NCI-H1092 treated with DMSO at 0.1 percent for 48 hours (cell line): ENCODE results near the gene CARS2.
"Not testable (repeated sequence)": the region's sequence is repeated elsewhere in the genome, so short reads cannot be mapped to it uniquely, and the experiment has no call there.

Experiments
- DNase-seq: peaks from one replicate; lab custom pipeline; 2025; lab: John Stamatoyannopoulos, UW

CARS2 gene, protein sequence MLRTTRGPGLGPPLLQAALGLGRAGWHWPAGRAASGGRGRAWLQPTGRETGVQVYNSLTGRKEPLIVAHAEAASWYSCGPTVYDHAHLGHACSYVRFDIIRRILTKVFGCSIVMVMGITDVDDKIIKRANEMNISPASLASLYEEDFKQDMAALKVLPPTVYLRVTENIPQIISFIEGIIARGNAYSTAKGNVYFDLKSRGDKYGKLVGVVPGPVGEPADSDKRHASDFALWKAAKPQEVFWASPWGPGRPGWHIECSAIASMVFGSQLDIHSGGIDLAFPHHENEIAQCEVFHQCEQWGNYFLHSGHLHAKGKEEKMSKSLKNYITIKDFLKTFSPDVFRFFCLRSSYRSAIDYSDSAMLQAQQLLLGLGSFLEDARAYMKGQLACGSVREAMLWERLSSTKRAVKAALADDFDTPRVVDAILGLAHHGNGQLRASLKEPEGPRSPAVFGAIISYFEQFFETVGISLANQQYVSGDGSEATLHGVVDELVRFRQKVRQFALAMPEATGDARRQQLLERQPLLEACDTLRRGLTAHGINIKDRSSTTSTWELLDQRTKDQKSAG

DNA sequence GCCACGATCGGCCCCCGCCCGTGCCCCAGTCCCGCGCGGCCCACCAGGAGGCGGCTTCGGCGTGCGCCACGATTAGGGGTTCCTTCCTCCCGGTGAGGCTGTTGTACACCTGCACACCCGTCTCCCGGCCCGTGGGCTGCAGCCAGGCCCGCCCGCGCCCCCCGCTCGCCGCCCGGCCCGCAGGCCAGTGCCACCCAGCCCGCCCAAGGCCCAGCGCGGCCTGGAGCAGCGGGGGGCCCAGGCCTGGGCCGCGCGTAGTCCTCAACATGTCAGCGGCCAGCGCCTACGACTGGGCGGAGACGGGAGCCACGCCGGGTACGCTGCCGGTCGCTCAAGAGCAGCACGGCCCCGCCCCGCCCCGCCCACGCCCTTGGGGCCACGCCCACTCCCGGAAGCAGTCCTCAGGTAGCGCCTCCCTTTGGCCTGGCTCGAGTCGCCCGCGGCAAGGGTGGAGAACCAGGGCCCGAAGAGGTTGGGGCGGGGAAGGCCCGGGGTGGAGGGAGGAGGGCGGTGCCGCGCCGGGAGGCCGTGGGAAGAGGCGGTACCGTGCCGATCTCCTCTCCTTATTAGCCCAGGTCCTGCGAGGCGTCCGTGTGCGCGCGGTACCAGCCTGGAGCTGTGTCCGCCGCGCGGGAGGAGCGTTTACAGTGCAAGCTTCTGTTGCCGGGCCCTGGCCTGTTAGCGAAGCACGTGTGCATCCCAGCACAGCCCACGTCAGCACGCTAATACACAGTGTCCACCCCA is at the start of gene CARS2:
Gene CARS2, minus strand, starts transcription at position 291 of the 744 bp plus-strand sequence. Its CDS starts 23 bp downstream, at position 268.
- DNase-seq, result peak; percentile 98

DNA sequence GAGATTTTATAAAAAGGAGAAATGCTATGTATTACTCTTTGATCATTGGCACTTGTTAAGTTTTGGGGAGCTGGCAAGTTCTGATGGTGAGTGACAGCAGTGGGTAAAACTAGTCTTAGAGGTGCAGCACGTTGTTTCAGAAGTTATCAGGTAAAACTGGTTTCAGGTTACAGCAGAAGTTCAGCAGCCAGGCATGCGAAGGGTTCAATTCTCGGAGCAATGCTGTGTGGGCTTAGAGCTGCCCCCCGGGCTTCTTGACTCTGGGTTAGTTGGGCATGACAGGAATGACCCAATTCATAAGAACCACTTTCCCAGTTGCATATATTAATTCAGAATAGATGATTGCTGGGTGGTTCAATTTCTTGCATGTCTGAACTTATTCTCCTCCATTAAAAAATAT is 42.4 kb upstream of the CARS2 start:
- DNase-seq, result no peak

DNA sequence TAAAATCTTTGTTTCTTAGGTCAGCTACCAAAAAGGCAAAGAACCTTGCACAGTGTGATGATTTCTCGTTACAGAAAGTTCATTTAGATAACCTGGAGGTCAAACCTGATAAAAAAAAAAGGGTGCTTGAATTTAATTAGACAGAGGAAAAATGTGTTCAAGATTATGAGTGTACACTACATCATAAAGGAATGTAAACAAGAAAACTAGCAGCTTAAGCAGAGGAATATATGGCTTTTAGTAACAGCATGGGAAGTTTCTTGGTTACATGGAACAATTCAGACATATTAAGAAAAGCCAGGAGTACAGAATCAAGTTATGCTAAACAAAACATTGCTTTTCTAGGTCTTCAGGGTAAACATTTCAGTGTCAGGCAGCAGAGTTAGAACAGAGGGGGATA is 40.5 kb upstream of the CARS2 start:
- DNase-seq, result no peak

DNA sequence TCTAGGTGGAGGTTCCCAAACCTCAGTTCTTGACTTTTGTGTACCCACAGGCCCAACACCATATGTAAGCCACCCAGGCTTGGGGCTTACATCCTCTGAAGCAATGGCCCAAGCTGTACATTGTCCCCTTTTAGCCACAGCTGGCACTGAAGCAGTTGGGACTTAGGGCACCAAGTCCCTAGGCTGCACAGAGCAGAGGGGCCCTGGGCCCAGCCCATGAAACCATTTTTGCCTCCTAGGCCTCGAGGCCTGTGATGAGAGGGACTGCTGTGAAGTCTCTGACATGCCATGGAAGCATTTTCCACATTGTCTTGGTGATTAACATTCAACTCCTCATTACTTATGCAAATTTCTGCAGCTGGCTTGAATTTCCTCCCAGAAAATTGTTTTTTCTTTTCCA is 37.8 kb upstream of the CARS2 start:
- no peak for DNase-seq

DNA sequence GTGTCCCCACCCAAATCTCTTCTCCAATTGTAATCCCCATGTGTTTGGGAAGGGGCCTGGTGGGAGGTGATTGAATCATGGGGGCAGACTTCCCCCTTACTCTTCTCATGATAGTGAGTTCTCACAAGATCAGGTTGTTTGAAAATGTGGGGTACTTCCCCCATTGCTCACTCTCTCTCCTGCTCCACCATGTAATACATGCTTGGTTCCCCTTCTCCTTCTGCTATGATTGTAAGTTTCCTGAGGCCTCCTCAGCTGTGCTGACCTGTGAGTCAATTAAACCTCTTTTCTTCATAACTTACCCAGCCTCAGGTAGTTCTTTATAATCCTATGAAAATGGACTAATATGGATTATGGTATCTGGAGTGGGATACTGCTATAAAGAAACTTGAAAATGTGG is 31.6 kb upstream of the CARS2 start:
- DNase-seq, result no peak

DNA sequence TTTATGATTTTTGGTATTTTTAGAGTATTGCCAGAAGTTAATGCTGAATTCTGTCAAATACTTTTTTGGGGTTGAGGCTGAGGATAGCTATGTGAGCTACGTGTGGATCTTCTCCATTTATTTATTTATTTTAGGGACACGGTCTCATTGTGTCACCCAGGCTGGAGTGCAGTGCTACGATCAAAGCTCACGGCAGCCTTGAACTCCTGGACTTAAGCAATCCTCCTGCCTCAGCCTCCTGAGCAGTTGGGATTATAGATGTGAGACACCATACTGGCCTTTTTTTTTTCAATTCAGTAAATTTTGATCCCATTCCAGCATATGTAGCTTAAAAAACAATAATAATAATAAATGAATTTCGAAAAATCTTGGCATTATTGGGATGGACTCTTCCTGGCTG is 28.6 kb upstream of the CARS2 start:
- no peak for DNase-seq

DNA sequence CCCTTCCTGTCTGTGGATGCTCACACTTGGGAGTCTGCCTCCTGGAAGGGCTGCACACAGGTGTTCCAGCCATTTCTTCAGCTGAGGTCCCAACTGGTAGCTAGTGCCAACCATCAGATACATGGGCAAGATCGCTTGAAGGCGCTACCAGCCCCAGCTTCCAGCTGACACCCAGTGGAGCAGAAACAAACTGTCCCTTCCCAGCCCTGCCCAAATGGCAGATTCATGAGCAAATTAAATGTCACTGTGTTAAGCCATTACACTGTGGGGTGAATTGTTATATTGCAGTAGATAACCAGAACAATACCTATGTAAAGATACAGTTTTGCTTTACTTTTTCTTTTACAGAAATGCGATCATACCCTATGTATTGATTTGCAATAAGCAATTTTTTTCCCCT is 25.2 kb upstream of the CARS2 start:
- no peak for DNase-seq

DNA sequence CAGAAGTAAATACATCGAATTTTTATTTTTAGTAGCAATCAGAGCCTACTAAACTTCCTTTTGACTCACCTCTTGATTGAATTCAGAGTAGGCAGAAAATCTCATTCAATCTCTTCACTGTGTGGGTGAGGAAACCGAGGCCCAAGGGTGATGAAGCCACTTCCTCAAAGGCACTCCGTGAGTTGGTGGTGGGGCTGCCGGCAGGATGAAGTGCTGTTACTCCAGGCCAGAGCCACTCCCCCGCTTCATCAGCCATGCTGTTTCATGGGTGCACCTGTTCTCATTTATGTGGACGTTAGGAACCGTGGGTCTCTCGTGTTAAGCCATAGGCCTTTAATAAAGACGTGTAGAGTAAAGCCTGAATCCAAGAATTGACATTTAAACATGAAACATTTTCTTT is 20.8 kb upstream of the CARS2 start:
- no peak for DNase-seq

DNA sequence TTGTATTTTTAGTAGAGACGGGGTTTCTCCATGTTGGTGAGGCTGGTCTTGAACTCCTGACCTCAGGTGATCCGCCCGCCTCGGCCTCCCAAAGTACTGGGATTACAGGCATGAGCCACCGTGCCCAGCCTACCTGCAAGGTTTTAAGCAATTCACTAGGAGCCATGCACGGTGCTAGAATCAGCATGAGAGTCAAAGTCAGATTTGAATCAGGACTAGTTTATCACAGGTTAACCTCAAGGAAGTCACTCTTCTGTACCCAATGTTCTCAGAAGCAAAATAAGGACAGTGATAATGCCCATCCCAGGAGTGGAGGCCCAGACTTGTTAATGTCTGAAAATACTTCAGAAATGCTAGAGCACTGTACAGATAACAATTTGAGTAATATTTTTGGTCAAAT is 20.2 kb upstream of the CARS2 start:
- not testable (repeated sequence) for DNase-seq

DNA sequence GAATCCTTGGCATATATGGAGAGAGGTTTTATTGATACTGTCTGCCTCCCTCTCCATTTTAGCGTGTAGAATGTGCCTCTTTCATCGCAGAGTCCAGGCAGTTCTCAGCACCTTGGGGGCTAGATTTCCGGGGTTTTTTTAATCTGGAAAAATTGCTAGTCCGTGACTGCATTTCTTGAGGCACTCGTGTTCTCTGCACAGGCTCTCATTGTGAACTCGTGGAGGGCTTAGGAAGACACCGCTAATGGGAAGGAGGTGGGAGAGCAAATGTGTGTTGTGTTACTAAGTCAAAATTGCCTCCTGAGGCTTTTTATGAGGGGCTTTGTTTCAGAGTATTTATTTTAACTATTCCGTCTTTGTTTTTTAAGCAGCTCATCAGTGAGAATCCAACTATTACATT is 17.7 kb upstream of the CARS2 start:
- DNase-seq, result no peak

DNA sequence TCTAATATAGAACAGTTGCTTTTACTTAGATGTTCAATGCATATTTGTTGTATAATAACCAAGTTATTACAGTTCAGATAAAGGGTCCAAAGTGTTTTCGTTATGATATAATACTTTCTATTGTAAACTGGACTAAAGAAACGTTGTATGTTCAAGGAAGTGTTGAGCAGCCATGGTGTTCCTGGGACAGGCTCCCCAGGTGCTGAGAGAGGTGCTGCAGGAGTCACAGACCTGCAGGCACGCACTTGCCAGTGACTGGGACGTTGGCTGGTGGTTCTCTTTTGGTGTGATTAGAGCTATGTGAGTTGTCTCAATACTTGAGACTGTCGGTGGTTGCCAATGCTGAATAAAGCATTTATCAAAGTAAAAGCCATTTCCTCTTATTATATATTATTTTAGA is 17.1 kb upstream of the CARS2 start:
- no peak for DNase-seq

DNA sequence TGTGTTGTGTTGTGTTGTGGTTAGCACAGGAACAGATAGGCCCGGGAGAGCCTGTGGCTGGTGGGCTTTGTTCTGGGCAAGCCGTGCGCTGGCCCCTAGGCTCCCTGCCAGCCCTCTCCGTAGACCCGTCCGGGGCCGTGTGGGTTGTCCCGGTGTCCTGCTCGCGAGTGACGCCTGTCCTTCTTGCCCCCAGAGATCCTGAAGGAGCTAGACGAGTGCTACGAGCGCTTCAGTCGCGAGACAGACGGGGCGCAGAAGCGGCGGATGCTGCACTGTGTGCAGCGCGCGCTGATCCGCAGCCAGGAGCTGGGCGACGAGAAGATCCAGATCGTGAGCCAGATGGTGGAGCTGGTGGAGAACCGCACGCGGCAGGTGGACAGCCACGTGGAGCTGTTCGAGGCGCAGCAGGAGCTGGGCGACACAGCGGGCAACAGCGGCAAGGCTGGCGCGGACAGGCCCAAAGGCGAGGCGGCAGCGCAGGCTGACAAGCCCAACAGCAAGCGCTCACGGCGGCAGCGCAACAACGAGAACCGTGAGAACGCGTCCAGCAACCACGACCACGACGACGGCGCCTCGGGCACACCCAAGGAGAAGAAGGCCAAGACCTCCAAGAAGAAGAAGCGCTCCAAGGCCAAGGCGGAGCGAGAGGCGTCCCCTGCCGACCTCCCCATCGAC is 13.3 kb upstream of the CARS2 start:
- no peak for DNase-seq

DNA sequence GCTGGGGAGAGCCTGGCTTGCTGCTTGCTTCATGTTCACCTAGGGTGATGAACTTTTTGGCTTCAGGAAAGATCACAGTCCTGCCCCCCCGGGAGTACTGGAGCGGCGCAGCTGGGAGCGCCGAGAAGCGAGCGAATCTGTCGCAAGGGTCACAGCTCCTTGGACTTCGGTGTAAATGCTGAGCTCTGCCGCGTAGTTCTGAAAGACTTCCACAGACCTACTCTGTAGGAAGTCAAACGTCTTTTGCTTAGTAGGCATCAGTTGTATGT is 10.3 kb upstream of the CARS2 start:
- DNase-seq, result no peak

DNA sequence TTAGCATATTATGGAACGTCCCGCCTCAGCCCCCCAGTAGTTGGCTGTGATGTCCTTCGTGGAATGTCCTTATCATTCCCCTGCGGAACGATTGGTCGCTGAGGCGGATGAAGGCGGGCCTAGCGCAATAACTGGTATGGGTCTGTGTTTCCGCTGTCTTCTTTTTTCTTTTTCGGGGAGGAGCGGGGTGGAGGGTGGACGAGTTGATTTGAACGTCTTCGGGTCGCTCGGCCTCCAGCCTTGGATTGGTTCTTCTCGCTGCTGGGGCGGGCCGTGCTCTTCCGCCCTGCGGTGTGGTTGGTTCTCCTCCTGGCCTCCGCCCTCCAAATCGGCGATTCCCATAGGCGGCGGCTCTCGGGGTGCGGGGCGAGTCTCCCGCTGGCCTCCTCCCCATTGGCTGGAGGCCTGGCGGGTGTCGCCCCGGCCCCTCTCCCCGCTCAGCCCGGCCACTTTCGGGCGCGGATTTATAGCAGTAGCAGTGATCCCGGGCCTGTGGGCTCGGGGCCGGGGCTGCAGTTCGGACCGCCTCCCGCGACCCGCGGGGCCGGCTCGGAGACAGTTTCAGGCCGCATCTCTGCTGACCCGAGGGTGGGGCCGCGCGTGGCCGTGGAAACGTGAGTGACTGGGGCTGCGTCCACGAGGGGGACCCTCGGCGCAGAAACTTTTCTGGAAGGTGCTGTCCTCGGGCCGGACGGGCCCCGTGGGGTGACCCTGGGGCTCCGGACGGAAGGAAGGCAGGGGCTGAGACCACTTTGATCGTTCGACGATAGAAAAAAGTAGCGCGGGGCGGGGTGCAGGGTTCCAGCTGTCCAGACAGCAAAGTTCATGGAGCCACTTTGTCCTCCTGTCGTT is 9.7 kb upstream of the CARS2 start:
- peak; percentile 100 for DNase-seq

DNA sequence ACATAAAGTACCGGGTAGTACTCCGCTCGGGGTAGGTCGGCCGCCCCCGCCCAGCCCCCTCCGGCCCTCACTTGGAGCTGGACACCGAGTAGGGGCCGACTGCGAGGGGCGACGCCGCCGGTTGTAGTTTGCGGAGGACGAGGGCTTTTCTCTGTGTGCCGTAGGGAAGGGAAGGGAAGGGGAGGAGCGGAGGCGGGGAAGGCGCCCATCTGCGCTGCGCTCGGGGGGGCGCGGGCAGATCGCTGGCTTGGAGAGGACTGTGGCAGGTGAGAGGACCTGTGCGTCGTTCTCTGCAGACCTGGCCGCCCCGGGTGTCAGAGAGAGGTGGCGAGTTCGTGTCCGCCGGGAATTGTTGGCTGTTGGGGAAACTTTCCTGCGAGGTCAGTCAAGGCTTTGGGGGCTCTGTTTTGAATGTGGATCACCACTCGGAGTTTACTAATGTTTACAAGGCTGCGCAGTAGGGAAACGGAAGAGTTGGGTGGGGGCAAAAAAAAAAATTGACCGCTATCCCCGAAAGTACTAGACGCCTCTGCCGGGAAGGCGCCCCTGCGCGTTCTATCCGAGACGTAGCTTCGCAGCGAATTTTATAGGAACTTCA is 9.0 kb upstream of the CARS2 start:
- DNase-seq, result peak; percentile 90

DNA sequence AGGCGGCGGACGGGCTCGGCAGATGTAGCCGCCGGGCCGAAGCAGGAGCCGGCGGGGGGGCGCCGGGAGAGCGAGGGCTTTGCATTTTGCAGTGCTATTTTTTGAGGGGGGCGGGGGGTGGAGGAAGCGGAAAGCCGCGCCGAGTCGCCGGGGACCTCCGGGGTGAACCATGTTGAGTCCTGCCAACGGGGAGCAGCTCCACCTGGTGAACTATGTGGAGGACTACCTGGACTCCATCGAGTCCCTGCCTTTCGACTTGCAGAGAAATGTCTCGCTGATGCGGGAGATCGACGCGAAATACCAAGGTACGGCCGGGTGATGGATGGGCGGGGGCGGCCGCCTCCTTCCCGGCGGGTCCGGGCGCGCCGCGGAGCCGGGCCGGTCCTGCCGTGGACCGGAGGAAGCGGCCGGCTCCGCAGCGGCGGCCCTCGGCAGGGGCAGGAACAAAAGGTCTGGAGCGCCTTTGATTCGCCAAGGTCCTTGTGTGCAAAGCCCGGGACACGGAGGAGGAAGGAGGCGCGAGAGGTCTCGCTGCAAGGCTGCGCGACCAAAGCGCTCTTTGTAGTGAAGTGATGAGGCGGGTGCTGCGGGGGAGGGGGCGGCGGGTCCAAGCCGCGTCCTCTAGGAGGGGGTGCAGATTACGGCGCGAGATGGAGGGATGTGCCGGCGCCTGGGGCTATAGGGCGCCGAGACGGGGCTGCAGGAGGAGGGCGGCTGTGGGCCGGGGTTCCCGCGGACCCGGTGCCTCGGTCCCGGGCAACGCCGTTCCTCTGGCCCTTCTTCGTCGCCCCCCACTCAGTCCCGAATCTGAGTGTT is 8.3 kb upstream of the CARS2 start:
- peak; percentile 65 for DNase-seq

DNA sequence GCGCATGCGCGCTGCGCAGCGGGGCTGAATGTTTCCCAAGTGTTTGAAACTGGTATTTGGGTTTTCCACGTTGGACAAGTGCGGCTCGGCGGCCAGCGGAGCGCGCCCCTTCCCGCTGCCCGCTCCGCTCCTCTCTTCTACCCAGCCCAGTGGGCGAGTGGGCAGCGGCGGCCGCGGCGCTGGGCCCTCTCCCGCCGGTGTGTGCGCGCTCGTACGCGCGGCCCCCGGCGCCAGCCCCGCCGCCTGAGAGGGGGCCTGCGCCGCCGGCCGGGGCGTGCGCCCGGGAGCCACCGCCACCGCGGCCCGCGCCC is 7.7 kb upstream of the CARS2 start, which contains the start of gene ING1:
Gene ING1, plus strand, starts transcription at position 59 of the 311 bp plus-strand sequence. CDS start 450 bp downstream, outside the sequence.
- no peak for DNase-seq

DNA sequence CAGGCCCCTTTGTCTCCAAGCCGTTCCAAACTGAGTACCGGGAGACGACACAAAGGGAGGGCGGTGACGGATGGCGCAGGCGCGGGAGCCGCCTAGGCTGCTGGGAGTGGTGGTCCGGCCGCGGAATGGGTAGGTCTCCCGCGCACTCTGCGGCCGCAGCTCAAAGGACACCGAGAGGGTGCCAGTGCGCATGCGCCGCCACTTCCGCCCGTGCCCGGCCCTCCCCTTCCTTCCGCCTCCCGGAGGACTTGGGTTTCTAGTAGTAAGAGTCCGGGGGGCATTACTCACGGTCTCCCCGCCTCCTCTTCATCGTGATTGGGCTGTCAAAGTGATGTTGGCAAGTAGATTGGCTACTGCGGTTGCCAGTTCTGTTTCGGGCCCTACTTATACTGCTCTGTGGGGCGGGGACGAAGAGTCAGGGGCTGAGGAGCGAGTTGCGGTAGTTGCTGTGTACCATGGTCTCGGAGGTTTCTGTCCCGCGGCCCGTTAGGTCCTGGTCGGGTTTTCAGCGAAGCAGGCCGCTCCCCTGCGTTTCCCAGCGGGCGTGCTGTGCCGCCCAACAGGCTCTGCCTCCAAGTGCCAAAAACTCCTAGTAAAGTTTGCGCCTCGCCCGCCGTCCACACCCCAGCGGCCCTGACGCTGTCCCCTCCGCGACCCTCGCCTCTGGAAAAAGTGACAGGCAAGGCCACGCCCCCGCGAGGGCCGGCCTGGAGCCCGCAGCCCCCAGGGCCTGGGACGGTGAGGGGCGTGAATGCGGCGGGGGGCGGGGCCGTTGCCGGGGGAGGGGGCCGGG is 7.1 kb upstream of the CARS2 start:
- DNase-seq, result peak; percentile 100

DNA sequence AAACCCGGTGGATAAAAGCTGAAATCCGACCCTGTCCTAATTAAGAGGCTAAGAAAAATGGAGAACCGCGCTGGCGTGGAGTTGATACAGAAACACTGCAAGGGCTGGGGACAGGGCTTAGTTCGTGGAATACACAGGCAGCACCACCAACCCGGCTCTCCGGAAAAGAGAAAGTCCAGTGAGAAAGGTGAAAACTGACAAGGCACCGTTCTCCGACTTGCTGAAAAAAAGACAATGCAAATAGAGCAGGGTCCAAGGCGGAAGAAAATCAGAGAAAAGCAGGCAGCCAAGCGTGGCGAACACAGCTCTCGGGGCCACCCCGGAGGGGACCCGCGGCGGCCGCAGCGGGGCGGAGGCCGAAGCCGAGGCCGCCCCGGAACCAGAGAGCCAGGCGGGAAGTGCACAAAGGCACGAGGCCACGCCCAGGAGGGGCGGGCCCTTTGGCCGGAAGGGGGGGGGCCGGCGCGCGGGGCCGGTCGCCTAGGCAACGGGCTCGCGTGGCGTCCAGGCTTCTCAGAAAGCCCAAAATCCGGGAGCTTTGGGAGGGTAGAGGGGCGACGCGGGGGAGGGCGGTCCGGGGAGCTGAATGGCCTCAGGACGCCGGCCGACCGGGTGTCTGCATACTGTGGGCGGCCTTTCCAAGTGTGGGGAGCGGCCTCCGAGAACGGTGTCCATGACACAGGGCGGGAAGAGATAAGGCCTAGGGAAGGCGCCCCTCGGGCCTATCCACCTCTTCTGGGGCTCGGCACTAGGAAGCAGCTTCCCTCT is 6.3 kb upstream of the CARS2 start:
- DNase-seq, result peak; percentile 95
